GM19023 (cell line): Measurements from ENCODE around the gene MCL1.
"Not testable (repeated sequence)": the region's sequence is repeated elsewhere in the genome, so short reads cannot be mapped to it uniquely, and the experiment has no call there.

Source experiments
- ATAC-seq: cut with Tn5 transposase; IDR thresholded peaks from one replicate; pipeline ENCODE4 v1.9.1; 2021; ENCODE audit warnings: mild to moderate bottlenecking, moderate library complexity; ENCODE audit not compliant: unreplicated experiment

The MCL1 gene

DNA sequence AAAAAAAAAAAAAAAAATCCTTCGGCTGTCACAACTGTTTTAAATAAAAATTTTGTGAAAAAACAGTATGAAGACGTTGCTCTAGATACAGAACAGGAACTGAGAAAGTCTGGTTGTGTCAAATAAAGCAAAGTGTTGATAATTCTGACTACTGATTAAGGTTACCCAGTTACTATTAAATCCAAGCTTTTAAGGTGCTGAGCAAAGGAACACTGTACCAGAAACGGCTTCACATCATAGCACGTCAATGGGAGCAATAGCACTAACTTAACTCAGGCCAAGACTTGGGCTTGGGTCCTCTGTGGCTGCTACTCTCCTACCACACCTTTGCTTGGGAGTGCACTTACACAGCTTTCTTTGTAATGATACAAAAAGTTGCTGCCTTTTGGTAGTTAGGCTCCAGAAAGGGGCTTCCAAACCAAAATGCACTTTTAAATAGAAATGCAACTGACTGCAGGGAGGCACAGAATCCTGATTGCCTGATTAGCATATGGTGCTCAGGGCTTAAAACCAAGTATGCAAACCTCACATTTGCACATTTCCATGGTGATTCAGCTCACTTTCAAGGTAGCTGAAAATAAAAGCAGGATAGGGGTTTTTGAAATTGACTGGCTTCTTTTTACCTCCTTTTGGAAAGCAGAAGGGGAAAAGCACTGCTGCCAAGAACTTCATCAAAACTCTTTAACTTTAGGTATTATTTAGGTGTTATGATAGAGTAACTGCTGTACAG is 6.3 kb downstream of the MCL1 start:
- no peak for ATAC-seq

DNA sequence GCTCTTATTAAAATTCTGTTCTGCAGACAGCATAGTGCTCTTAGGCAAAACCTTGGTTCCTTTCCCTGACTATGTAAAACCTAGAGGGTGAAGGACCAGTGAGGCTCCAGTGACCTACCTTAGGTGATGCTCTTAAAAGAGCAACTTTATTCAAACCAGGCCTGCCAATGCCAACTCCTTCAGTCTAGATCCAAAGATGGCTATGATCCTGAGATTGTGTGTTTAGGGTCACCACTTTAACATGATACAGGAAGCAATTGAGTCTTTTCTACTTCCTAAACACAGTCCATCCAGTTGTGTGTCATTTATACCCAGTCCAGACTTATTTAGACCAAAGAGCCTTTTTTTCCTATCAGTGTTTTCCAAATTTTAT is 10.8 kb downstream of the MCL1 start:
- no peak for ATAC-seq

- peak; percentile 22 for ATAC-seq
Observed at GRCh38 chr1:150567717-150568593, 11.5 kb downstream of the MCL1 start.

- peak; percentile 26 for ATAC-seq
Observed at GRCh38 chr1:150567341-150567716, 12.1 kb downstream of the MCL1 start.

DNA sequence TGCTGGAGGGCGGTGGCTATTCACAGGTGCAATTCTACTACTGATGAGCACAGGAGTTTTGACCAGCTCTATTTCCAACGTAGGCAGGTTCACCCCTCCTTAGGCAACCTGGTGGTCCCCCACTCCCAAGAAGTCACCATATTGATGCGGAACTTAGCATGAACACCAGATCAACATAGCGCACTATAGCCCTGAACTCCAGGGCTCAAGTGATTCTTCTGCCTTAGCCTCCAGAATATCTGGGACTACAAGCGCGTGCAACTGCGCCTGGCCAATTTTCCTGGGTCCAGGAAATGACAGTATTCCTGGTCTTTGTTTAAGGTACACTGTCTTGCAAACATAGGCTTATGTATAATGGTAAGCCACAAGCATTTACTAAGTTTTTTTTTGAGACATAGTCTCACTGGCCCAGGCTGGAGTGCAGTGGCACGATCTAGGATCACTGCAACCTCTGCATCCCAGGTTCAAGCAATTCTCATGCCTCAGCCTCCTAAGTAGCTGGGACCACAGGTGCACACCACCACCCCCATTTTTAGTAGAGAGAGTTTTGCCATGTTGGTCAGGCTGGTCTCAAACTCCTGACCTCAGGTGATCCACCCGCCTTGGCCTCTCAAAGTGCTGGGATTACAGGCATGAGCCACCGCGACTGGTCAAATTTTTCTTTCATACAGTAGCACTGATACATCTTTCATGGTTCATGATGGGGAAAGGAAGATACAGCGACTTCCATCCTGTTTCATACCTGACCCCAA is 12.6 kb downstream of the MCL1 start:
- no peak for ATAC-seq

- not testable (repeated sequence) for ATAC-seq
Observed at GRCh38 chr1:150565240-150565991, 14.0 kb downstream of the MCL1 start.

DNA sequence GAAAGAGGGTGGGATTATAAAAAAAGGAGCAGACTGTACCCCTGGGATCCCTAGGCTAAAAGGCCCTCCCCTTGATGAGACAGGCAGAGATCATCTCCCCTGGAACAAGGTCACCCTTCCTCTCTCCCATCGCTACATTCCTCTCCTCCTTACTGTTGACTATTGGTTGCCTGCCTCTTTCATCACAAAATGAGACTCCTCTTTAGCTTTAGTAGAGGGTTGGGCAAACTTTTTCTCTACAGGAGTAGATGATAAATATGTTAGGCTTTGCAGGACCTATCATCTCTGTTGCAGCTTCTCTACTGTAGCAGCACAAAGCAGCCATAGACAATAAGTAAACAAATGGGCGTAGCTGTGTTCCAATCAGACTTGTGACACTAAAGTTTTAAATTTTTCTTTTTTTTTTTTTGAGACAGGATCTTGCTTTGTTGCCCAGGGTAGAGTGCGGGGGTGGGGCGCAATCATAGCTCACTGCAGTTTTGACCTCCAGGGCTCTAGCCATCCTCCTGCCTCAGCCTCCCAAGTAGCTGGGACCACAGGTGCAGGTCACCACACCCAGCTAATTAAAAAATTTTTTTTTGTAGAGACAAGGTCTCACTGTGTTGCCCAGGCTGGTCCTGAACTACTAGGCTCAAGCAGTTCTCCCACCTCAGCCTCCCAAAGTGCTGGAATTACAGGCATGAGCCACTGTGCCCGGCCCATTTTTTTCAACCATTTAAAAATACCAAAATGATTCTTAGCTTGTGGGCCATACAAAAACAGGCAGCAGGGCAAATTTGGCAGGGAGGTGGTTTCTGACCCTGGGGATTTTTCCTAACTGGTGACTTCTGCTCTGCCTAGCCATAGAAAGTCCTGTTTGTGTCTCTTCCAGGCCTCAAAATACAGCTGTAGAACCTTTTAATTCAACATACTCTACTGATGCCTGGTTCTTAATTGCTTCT is 15.1 kb downstream of the MCL1 start:
- no peak for ATAC-seq

DNA sequence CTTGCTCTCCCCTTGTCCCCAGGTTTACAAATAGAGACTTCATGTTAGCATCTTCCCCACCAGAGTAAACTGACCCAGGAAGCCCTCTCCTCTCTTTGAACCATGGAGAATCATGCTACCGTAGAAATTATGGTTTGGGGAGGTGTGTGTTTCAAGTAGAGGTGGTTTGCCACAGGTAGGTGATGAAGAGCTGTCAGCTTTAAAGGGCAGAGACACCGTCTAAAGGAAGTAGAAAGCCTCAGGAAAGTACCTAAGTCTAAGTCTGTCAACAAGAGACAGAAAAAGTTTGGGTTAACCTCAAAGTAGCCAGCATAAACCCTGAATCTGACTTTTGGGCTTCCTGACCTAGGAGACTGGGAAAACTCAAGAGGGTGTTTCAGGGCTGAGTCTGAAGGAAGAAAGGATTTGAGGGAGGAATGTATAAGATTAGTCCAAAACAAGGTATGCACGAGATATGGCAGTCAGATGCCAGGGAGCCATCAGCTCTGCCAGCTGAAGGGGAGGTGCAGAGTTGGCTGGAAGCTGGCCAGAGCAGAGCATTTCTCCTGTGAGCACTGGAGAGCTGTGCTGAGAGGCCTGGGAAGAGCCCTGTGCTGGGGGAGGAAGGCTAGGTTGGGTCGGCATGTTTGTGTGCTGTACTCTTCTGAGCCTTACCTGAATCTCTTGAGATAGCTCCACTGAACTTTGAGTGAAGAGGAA is 15.9 kb downstream of the MCL1 start:
- peak; percentile 18 for ATAC-seq

GRCh38 chr1:150562446-150563339 is 16.7 kb downstream of the MCL1 start:
- peak; percentile 37 for ATAC-seq

- ATAC-seq, result peak; percentile 38
Observed at GRCh38 chr1:150561974-150562445, 17.4 kb downstream of the MCL1 start.

DNA sequence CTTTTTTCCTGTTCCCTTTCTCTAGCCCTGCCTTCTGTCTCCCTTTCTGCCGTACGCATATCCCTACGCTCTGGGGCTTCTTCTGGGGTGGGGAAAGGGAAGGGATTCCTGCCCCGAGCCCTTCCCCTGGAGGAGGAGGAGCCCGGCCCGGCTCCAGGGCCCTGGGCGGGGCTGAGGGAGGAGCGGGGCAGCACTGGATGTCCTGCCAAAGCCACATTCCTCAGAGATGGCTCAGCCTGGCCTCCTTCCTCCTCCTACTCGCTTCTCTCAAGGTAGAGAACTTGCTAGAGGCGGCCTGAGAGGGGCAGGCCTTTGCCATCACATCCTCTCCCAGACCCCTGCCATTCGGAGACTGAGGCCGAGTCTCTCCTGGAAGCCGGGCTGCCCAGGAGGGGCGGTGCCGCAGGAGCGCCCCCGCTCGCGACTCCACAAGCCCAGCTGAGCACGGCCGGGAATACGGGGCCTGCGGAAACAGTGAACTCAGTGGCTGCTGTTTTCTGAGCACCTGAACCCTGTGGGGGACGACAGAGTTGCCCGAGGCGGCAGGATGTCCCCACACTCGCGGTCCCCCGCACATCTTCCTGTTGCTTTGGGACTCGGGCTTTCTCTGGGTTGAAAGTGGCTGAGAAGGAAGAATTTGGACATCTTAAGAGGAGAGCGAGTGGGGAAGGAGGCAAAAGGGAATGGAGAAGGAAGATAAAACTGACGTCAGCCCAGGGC is 18.0 kb downstream of the MCL1 start:
- no peak for ATAC-seq

- no peak for ATAC-seq
Observed at GRCh38 chr1:150560576-150561253, 18.7 kb downstream of the MCL1 start.

DNA sequence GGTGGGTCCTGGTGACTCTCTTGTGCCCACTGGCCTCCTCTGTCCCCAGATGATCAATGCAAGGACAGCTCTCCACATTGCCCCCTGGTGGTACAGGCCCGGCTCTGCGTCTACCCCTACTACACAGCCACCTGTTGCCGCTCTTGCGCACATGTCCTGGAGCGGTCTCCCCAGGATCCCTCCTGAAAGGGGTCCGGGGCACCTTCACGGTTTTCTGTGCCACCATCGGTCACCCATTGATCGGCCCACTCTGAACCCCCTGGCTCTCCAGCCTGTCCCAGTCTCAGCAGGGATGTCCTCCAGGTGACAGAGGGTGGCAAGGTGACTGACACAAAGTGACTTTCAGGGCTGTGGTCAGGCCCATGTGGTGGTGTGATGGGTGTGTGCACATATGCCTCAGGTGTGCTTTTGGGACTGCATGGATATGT is 19.4 kb downstream of the MCL1 start:
- ATAC-seq, result no peak

DNA sequence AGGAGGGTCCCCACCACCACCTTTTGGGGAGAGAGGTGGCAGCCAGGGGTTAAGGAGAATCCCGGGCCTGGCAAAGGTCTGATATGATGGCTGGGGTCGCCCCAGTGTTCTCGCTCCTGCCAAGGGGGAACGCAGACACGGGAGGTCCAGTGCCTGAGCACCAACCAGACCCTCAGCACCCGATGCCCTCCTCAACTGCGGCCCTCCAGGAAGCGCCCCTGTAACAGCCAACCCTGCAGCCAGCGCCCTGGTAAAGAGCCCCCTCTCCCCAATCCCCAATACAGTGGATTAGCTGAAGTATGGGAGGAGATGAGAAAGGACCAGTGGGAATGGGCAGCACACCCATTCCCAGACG is 19.8 kb downstream of the MCL1 start:
- no peak for ATAC-seq

DNA sequence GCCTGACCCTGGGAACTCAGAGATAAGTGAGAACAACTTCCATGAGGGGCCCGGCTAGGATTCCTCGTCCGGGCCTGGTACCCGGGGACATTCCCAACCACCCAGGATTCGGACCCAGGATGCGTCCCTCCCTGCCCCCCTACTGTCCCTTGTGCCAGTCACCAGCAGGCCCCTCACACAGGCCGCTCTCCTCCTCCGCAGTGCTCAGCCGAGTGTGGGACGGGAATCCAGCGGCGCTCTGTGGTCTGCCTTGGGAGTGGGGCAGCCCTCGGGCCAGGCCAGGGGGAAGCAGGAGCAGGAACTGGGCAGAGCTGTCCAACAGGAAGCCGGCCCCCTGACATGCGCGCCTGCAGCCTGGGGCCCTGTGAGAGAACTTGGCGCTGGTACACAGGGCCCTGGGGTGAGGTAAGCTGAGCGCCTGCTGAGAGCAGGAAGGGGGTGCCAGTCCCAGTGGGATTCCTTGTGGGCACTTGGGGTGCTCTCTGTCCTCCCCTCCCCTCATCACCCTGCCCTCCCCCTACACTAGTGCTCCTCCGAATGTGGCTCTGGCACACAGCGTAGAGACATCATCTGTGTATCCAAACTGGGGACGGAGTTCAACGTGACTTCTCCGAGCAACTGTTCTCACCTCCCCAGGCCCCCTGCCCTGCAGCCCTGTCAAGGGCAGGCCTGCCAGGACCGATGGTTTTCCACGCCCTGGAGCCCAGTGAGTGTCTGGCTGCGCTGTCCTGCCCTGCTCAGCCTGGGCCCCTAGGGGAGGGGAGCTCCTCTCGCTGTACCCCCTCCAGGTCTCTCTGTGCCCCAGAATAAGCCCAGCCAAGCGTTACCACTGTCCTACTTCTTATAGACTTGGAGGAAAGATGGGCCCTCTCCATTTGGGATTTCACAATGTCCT is 20.4 kb downstream of the MCL1 start:
- ATAC-seq, result no peak

DNA sequence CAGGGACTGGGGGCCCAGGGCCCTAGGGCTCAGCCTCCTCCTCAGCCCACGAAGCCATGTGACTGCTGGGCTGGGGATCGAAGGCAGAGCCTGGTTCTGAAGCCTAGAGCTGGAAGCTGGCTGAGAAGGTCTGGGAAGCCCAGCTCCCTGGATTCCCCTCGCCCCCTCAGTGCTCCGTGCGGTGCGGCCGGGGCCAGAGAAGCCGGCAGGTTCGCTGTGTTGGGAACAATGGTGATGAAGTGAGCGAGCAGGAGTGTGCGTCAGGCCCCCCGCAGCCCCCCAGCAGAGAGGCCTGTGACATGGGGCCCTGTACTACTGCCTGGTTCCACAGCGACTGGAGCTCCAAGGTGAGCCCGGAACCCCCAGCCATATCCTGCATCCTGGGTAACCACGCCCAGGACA is 21.1 kb downstream of the MCL1 start:
- no peak for ATAC-seq
